GM19193 (cell line): ENCODE results near the gene PCDHA1.

Experiments used
- POLR2A ChIP-seq: IDR thresholded peaks from 4 replicates; pipeline ENCODE4 v1.6.1; 2011; ENCODE audit not compliant: insufficient read depth, insufficient read length; ENCODE audit errors: extremely low read depth

Gene PCDHA1

GRCh38 chr5:140855772-140856674 is 70.1 kb downstream of the PCDHA1 start, which contains the start of gene PCDHA10:
PCDHA10 (plus strand) TSS chr5:140855897; CDS start chr5:140856049, 152 bp downstream.
- TF ChIP-seq POLR2A = no peak

DNA sequence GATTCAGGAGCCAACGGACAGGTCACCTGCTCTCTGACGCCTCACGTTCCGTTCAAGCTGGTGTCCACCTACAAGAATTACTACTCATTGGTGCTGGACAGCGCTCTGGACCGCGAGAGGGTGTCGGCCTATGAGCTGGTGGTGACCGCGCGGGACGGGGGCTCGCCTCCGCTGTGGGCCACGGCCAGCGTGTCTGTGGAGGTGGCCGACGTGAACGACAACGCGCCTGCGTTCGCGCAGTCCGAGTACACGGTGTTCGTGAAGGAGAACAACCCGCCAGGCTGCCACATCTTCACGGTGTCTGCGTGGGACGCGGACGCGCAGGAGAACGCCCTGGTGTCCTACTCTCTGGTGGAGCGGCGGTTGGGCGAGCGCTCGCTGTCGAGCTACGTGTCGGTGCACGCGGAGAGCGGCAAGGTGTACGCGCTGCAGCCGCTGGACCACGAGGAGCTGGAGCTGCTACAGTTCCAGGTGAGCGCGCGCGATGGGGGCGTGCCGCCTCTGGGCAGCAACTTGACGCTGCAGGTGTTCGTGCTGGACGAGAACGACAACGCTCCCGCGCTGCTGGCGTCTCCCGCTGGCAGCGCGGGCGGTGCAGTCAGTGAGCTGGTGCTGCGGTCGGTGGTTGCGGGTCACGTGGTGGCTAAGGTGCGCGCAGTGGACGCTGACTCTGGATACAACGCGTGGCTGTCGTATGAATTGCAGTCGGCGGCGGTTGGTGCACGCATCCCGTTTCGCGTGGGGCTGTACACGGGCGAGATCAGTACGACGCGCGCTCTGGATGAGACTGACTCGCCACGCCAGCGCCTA is 71.4 kb downstream of the PCDHA1 start:
- no peak for TF ChIP-seq POLR2A

GRCh38 chr5:140857987-140858240 is 72.0 kb downstream of the PCDHA1 start:
- TF ChIP-seq POLR2A = no peak

- no peak for TF ChIP-seq POLR2A
Observed at GRCh38 chr5:140862441-140863295, 76.7 kb downstream of the PCDHA1 start.

- no peak for TF ChIP-seq POLR2A
Observed at GRCh38 chr5:140868721-140869554, 83.0 kb downstream of the PCDHA1 start, which contains the start of gene PCDHA11. PCDHA11 (plus strand) TSS chr5:140868957; CDS start chr5:140869104, 147 bp downstream.

DNA sequence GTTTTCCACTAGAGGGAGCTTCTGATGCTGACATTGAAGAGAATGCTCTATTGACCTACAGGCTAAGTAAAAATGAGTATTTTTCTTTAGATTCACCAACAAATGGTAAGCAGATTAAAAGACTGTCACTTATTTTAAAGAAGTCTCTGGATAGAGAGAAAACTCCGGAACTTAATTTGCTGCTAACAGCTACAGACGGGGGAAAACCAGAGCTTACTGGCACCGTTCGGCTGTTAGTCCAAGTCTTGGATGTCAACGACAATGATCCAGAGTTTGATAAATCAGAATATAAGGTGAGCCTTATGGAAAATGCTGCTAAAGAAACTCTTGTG is 83.6 kb downstream of the PCDHA1 start:
- TF ChIP-seq POLR2A = no peak

GRCh38 chr5:140870221-140871201 is 84.6 kb downstream of the PCDHA1 start:
- no peak for TF ChIP-seq POLR2A

- TF ChIP-seq POLR2A = no peak
Observed at GRCh38 chr5:140875085-140876065, 89.4 kb downstream of the PCDHA1 start, which contains the start of gene PCDHA12. PCDHA12 (plus strand) TSS chr5:140875308; CDS start chr5:140875473, 165 bp downstream.

DNA sequence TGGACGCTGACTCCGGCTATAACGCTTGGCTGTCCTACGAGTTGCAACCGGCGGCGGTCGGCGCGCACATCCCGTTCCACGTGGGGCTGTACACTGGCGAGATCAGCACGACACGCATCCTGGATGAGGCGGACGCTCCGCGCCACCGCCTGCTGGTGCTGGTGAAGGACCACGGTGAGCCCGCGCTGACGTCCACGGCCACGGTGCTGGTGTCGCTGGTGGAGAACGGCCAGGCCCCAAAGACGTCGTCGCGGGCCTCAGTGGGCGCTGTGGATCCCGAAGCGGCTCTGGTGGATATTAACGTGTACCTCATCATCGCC is 91.3 kb downstream of the PCDHA1 start:
- TF ChIP-seq POLR2A = no peak

- no peak for TF ChIP-seq POLR2A
Observed at GRCh38 chr5:140881889-140882590, 96.1 kb downstream of the PCDHA1 start, which contains the start of gene PCDHA13. PCDHA13 (plus strand) TSS chr5:140882124; CDS start chr5:140882269, 145 bp downstream.

DNA sequence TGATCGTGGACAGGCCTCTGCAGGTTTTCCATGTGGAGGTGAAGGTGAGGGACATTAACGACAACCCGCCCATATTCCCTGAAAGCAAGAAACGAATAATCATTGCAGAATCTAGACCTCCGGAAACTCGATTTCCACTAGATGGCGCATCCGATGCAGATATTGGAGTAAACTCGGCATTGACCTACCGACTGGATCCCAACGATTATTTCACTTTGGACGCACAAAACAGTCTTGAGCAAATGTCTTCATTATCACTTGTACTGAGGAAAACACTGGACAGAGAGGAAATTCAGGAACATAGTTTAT is 96.6 kb downstream of the PCDHA1 start:
- TF ChIP-seq POLR2A = no peak

DNA sequence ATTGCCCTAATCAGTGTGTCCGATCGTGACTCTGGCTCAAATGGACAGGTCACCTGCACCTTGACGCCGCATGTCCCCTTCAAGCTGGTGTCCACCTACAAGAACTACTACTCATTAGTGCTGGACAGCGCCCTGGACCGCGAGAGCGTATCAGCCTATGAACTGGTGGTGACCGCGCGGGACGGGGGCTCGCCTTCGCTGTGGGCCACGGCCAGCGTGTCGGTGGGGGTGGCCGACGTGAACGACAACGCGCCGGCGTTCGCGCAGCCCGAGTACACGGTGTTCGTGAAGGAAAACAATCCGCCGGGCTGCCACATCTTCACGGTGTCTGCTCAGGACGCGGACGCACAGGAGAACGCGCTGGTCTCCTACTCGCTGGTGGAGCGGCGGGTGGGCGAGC is 97.4 kb downstream of the PCDHA1 start:
- TF ChIP-seq POLR2A = no peak
